GM12878 (cell line): ENCODE data around the gene HMGN4. TPM values are rescaled to one million over a fixed set of nuclear protein-coding genes. Genes with fewer than 3 reads are reported as not detected.

Source experiments
- ATF7 ChIP-seq: fragments of 450-650 bp; IDR thresholded peaks from 2 replicates; pipeline ENCODE4 v1.6.1; 2016; ENCODE audit warnings: low read depth, mild to moderate bottlenecking
- BMI1 ChIP-seq: fragments of 450-650 bp; IDR thresholded peaks from 2 replicates; pipeline ENCODE4 v1.6.1; 2016; ENCODE audit warnings: mild to moderate bottlenecking, moderate library complexity, borderline replicate concordance
- CBX5 ChIP-seq: sonication (generic); IDR thresholded peaks from 2 replicates; pipeline ENCODE4 v1.6.1; 2016; ENCODE audit warnings: low read depth, moderate library complexity, mild to moderate bottlenecking, inconsistent platforms
- CREB1 ChIP-seq: IDR thresholded peaks from 2 replicates; pipeline ENCODE4 v1.6.1; 2012; ENCODE audit warnings: low read depth, mild to moderate bottlenecking, inconsistent platforms
- EGR1 ChIP-seq, 2 experiments: IDR thresholded peaks; 1 replicate in 1 of 2; 2 replicates in 1 of 2; pipeline ENCODE4 v1.6.1; 2011 to 2012; ENCODE audit warnings: low read depth in 2 of 2, low read length in 2 of 2, borderline replicate concordance in 1 of 2, mild to moderate bottlenecking in 1 of 2, moderate library complexity in 1 of 2
- HCFC1 ChIP-seq: fragments of 150-350 bp; IDR thresholded peaks from 2 replicates; pipeline ENCODE4 v1.6.1; 2014; ENCODE audit warnings: low read length
- HDAC2 ChIP-seq: fragments of 200-600 bp; sonication (generic); IDR thresholded peaks from 2 replicates; pipeline ENCODE4 v1.6.1; 2017
- IKZF2 ChIP-seq, 2 experiments: fragments of 450-650 bp; IDR thresholded peaks; 2 replicates each; pipeline ENCODE4 v1.6.1; 2017; ENCODE audit warnings: mild to moderate bottlenecking in 2 of 2, moderate library complexity in 2 of 2
- JUNB ChIP-seq: IDR thresholded peaks from 2 replicates; pipeline ENCODE4 v1.6.1; 2016; ENCODE audit warnings: antibody characterized with exemption, mild to moderate bottlenecking
- JUND ChIP-seq: IDR thresholded peaks from 2 replicates; pipeline ENCODE4 v1.6.1; 2012; ENCODE audit warnings: low read depth, mild to moderate bottlenecking, low read length, improper control_type of control experiment, moderate library complexity
- KLF5 ChIP-seq: fragments of 450-650 bp; IDR thresholded peaks from 2 replicates; pipeline ENCODE4 v1.6.1; 2014; ENCODE audit warnings: mild to moderate bottlenecking; ENCODE audit not compliant: partially characterized antibody
- LARP7 ChIP-seq: fragments of 450-650 bp; IDR thresholded peaks from 2 replicates; pipeline ENCODE4 v1.6.1; 2017; ENCODE audit warnings: mild to moderate bottlenecking
- MLLT1 ChIP-seq: fragments of 450-650 bp; IDR thresholded peaks from 2 replicates; pipeline ENCODE4 v1.6.1; 2016; ENCODE audit warnings: mild to moderate bottlenecking
- MTA3 ChIP-seq: IDR thresholded peaks from 2 replicates; pipeline ENCODE4 v1.6.1; 2012; ENCODE audit warnings: low read length, inconsistent platforms, borderline replicate concordance
- MXI1 ChIP-seq: fragments of 150-350 bp; IDR thresholded peaks from 2 replicates; pipeline ENCODE4 v1.6.1; 2011; ENCODE audit warnings: low read depth, mild to moderate bottlenecking, inconsistent platforms, low read length, improper control_type of control experiment
- NFYB ChIP-seq: IDR thresholded peaks from 2 replicates; pipeline ENCODE4 v1.6.1; 2011; ENCODE audit warnings: low read depth, mild to moderate bottlenecking, low read length, improper control_type of control experiment, moderate library complexity; ENCODE audit not compliant: insufficient read depth
- NR2F1 ChIP-seq: fragments of 450-650 bp; conservative IDR thresholded peaks from 2 replicates; pipeline ENCODE4 v1.6.1; 2017; ENCODE audit warnings: mild to moderate bottlenecking
- NRF1 ChIP-seq: conservative IDR thresholded peaks from 2 replicates; pipeline ENCODE4 v1.6.1; 2011; ENCODE audit warnings: mild to moderate bottlenecking, low read depth, low read length, improper control_type of control experiment
- RAD21 ChIP-seq: IDR thresholded peaks from 2 replicates; pipeline ENCODE4 v1.6.1; 2011; ENCODE audit warnings: mild to moderate bottlenecking, low read depth, low read length, moderate library complexity; ENCODE audit not compliant: insufficient read depth
- RCOR1 ChIP-seq: conservative IDR thresholded peaks from 2 replicates; pipeline ENCODE4 v1.6.1; 2012; ENCODE audit warnings: low read depth, low read length, improper control_type of control experiment
- SMAD5 ChIP-seq: IDR thresholded peaks from 2 replicates; pipeline ENCODE4 v1.6.1; 2016; ENCODE audit warnings: antibody characterized with exemption, low read depth
- SRF ChIP-seq, 2 experiments: IDR thresholded peaks; 2 replicates each; pipeline ENCODE4 v1.6.1; 2011; ENCODE audit warnings: low read depth in 2 of 2, low read length in 2 of 2, mild to moderate bottlenecking in 1 of 2, moderate library complexity in 1 of 2
- SUPT20H ChIP-seq: IDR thresholded peaks from 2 replicates; pipeline ENCODE4 v1.6.1; 2011; ENCODE audit warnings: low read depth, mild to moderate bottlenecking, low read length, moderate library complexity, borderline replicate concordance; ENCODE audit not compliant: control insufficient read depth
- YY1 ChIP-seq: IDR thresholded peaks from 2 replicates; pipeline ENCODE4 v1.6.1; 2011; ENCODE audit warnings: low read depth, mild to moderate bottlenecking, low read length
- ZBED1 ChIP-seq: IDR thresholded peaks from 2 replicates; pipeline ENCODE4 v1.6.1; 2016; ENCODE audit warnings: borderline replicate concordance
- ZZZ3 ChIP-seq: IDR thresholded peaks from 2 replicates; pipeline ENCODE4 v1.6.1; 2011; ENCODE audit warnings: low read depth; ENCODE audit not compliant: control insufficient read depth, insufficient read length
- polyA plus RNA-seq, 11 experiments: library from polyadenylated mRNA; depleted of rRNA in 4 of 11; unstranded in 6 of 11; stranded (reverse) in 5 of 11; fragments of >200 nt; fragmentation: Nextera tagmentation in 4 of 11; fragmentation: Illumina TruSeq in 1 of 11; extraction: Ambion mirVana in 4 of 11; extraction: Trizol in 1 of 11; gene quantifications; 1 replicate in 1 of 11; 2 replicates in 10 of 11; pipeline versions ENCODE4 v1.2.1 to v1.2.3, GENCODE V29; 2011 to 2016; ENCODE audit warnings: inconsistent platforms in 2 of 11, missing spikeins in 2 of 11, low read depth in 1 of 11
- total RNA-seq, 4 experiments: library from RNA; depleted of rRNA in 3 of 4; stranded (reverse); fragments of >200 nt in 3 of 4; fragmentation: Illumina TruSeq in 1 of 4; extraction: Trizol in 1 of 4; gene quantifications; 2 replicates each; pipeline versions ENCODE4 v1.2.1 to v1.2.3, GENCODE V29; 2013 to 2021
- TF ChIP-seq, protein P1 (sequence below): fragments of 450-650 bp; formaldehyde crosslinking; IDR thresholded peaks from 2 replicates; pipeline ENCODE4 v1.5.0; 2022; ENCODE audit warnings: mild to moderate bottlenecking, missing genetic modification characterization

HMGN4 gene
- total and polyA plus RNA-seq, 10 of the 15 experiments (the other 5 are each of a cell fraction or from before 2014, with no cell fraction given): 26.7 to 99.1 (median 76.7) TPM

GRCh38 chr6:26520850-26521599 lies 17.1 kb upstream of the HMGN4 start (continued):
- TF ChIP-seq NRF1: no peak
- TF ChIP-seq MLLT1: peak; percentile 54; the same call in 1 of the 2 replicates
- no peak; a peak in 1 of 3 replicates for TF ChIP-seq EGR1 (IDR thresholded peaks at IDR 0.05; ENCODE audit: borderline replicate concordance in 1 of 2, low read depth in 2 of 2, low read length in 2 of 2)
- peak; percentile 24; the same call in 1 of the 2 replicates for TF ChIP-seq LARP7
- TF ChIP-seq, protein P1, sequence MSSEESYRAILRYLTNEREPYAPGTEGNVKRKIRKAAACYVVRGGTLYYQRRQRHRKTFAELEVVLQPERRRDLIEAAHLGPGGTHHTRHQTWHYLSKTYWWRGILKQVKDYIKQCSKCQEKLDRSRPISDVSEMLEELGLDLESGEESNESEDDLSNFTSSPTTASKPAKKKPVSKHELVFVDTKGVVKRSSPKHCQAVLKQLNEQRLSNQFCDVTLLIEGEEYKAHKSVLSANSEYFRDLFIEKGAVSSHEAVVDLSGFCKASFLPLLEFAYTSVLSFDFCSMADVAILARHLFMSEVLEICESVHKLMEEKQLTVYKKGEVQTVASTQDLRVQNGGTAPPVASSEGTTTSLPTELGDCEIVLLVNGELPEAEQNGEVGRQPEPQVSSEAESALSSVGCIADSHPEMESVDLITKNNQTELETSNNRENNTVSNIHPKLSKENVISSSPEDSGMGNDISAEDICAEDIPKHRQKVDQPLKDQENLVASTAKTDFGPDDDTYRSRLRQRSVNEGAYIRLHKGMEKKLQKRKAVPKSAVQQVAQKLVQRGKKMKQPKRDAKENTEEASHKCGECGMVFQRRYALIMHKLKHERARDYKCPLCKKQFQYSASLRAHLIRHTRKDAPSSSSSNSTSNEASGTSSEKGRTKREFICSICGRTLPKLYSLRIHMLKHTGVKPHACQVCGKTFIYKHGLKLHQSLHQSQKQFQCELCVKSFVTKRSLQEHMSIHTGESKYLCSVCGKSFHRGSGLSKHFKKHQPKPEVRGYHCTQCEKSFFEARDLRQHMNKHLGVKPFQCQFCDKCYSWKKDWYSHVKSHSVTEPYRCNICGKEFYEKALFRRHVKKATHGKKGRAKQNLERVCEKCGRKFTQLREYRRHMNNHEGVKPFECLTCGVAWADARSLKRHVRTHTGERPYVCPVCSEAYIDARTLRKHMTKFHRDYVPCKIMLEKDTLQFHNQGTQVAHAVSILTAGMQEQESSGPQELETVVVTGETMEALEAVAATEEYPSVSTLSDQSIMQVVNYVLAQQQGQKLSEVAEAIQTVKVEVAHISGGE (CRISPR knock-in tag): no peak
- peak; percentile 77 for TF ChIP-seq YY1
- TF ChIP-seq HCFC1: no peak
- no peak for TF ChIP-seq NFYB
- TF ChIP-seq IKZF2 (IDR thresholded peaks at IDR 0.05): no peak
- no peak for TF ChIP-seq CBX5
- TF ChIP-seq ATF7: peak; percentile 38; the same call in 1 of the 2 replicates
- TF ChIP-seq NR2F1: no peak
- TF ChIP-seq MXI1: no peak
- TF ChIP-seq HDAC2: no peak
- TF ChIP-seq JUNB: no peak
- no peak for TF ChIP-seq SRF (IDR thresholded peaks at IDR 0.05; ENCODE audit: low read depth in 2 of 2, low read length in 2 of 2)
- TF ChIP-seq JUND: no peak
- TF ChIP-seq CREB1: peak; percentile 25; the same call in 1 of the 2 replicates
- TF ChIP-seq SMAD5: no peak
- TF ChIP-seq BMI1: no peak
- no peak for TF ChIP-seq RAD21
- TF ChIP-seq RCOR1: no peak
- no peak for TF ChIP-seq ZBED1
- no peak for TF ChIP-seq MTA3
- TF ChIP-seq SUPT20H: no peak
- TF ChIP-seq KLF5: peak; percentile 23
- TF ChIP-seq ZZZ3: no peak
